BLaER1 treated with 17β-estradiol and CSF1 and Interleukin-3, amounts not matched to agents 10 nM and 100 nM (cell line): ENCODE data around the gene PPP3CA.
"Not testable (repeated sequence)": the region's sequence is repeated elsewhere in the genome, so short reads cannot be mapped to it uniquely, and the experiment has no call there.

Experiments
- H3K27ac ChIP-seq, 11 experiments: shearing (Covaris generic); formaldehyde crosslinking; 2 replicates each; pipeline ENCODE4 v1.8.1; 2022
- H3K27me3 ChIP-seq, 11 experiments: shearing (Covaris generic); formaldehyde crosslinking; 2 replicates each; pipeline ENCODE4 v1.8.1; 2022
- H3K36me3 ChIP-seq, 11 experiments: shearing (Covaris generic); formaldehyde crosslinking; 2 replicates each; pipeline ENCODE4 v1.8.1; 2022
- H3K4me1 ChIP-seq, 10 experiments: shearing (Covaris generic); formaldehyde crosslinking; 2 replicates each; pipeline ENCODE4 v1.8.1; 2022
- H3K4me2 ChIP-seq, 11 experiments: shearing (Covaris generic); formaldehyde crosslinking; 2 replicates each; pipeline ENCODE4 v1.8.1; 2022
- H3K4me3 ChIP-seq, 10 experiments: shearing (Covaris generic); formaldehyde crosslinking; 2 replicates each; pipeline ENCODE4 v1.8.1; 2022
- H3K9ac ChIP-seq, 11 experiments: shearing (Covaris generic); formaldehyde crosslinking; 2 replicates each; pipeline ENCODE4 v1.8.1; 2022
- H3K9me3 ChIP-seq, 11 experiments: shearing (Covaris generic); formaldehyde crosslinking; replicated peaks in 1 of 11; 2 replicates each; pipeline ENCODE4 v1.8.1; 2022
- H4K20me1 ChIP-seq, 11 experiments: shearing (Covaris generic); formaldehyde crosslinking; 2 replicates each; pipeline ENCODE4 v1.8.1; 2022
- Cebpa-rat ChIP-seq, 11 experiments: shearing (Covaris generic); IDR thresholded peaks; 2 replicates each; pipeline ENCODE4 v1.8.1; 2022

PPP3CA gene

DNA sequence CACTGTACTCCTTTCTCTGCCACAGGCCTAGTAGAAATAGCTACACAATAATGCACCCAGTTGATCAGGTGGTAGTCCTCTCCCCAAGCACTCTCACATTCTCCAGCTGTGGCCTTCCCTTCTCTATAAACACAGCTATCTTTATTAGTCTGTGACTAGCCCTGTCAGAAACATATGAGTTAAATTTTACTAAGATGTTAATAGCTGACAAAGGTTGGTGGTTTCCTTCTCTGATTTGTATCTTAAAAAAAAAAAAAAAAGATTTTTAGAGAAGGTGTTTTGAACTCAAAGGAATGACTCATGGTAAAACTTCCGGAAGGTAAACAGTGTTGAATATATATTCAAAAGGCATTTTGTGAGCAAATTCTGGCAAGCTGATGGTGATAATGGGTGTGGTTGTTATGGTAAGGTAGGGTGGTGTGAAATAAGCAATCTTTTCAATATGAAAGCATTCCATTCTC, 327.4 kb downstream of the PPP3CA start:
- Histone ChIP-seq H3K36me3 (peaks cover 5 to 30% (median 16%) of the 10 kb centered on the region in 11 experiments; a peak in 19 of 22 replicates), H3K9me3 (no peaks in the 10 kb centered on the region; a peak in 1 of 22 replicates), H3K27ac (peak overlapping the region in 3 of 11 experiments; percentile 17 to 43 (median 18); a peak in 4 of 22 replicates), H4K20me1 (no peaks in the 10 kb centered on the region), H3K4me1 (peaks cover 20 to 39% (median 35%) of the 10 kb centered on the region in 10 experiments), H3K9ac (no peak overlapping the region), H3K4me2 (peak overlapping the region in 7 of 11 experiments; percentile 32 to 77 (median 66); a peak in 9 of 22 replicates), H3K4me3 (no peak overlapping the region), H3K27me3 (no peaks in the 10 kb centered on the region)
- TF ChIP-seq Cebpa-rat (IDR thresholded peaks at IDR 0.05): no peak

DNA sequence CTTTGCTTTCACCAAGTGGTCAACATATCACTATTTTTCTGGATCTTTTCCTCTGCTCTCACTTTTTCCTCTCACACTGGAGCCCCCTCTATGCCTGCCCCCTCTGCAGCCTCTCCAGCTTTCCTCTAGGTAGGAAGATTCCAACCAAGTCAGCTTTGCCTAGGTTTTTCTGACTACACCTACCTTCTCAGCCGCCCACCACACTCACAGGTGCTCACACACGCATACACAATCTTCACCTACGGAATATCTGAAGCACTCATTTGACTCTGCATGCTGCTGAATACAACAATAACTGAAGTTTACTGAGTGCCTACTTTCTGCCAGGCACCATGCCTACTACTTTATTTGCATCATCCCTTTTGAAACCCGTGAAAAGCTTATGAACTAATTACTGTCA, 328.0 kb downstream of the PPP3CA start:
- peaks cover 20 to 39% (median 35%) of the 10 kb centered on the region in 10 experiments for H3K4me1 ChIP-seq
- no peak overlapping the region for H3K4me3 ChIP-seq
- H4K20me1 ChIP-seq: no peaks in the 10 kb centered on the region
- H3K27me3 ChIP-seq: no peaks in the 10 kb centered on the region
- no peak overlapping the region for H3K9ac ChIP-seq
- H3K9me3 ChIP-seq: no peaks in the 10 kb centered on the region; a peak in 1 of 22 replicates
- TF ChIP-seq Cebpa-rat (IDR thresholded peaks at IDR 0.05): no peak
- peak overlapping the region in 9 of 11 experiments; percentile 1 to 60 (median 18); a peak in 10 of 22 replicates for H3K27ac ChIP-seq
- peak overlapping the region; percentile 21 to 77 (median 48); a peak in 19 of 22 replicates for H3K4me2 ChIP-seq
- peaks cover 5 to 23% (median 16%) of the 10 kb centered on the region in 11 experiments; a peak in 19 of 22 replicates for H3K36me3 ChIP-seq

DNA sequence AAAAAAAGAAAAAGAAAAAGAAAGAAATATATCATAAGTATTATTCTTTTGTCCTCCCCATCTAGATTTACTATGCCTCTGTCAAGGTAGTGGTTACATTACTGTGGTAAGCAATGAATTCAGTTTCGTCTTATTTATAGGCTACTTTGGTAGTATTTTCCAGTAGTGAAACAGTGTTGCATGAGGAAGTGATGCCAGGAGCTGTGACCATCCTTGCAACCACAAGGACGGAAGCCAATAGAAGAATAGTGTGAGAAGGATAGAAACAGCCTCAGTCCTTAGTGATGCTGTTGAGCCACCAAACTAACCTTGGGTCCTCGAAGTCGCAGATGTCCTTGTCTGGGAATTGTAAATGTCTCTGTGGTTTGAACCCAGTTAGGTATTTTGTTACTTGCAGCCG, 328.5 kb downstream of the PPP3CA start:
- peaks cover 20 to 39% (median 35%) of the 10 kb centered on the region in 10 experiments for H3K4me1 ChIP-seq
- H3K4me3 ChIP-seq: no peak overlapping the region
- H3K9ac ChIP-seq: no peak overlapping the region
- peaks cover 5 to 18% (median 11%) of the 10 kb centered on the region in 11 experiments; a peak in 16 of 22 replicates for H3K36me3 ChIP-seq
- TF ChIP-seq Cebpa-rat (IDR thresholded peaks at IDR 0.05): no peak
- H3K9me3 ChIP-seq: no peaks in the 10 kb centered on the region; a peak in 1 of 22 replicates
- peak overlapping the region; percentile 21 to 77 (median 48); a peak in 19 of 22 replicates for H3K4me2 ChIP-seq
- H3K27me3 ChIP-seq: no peaks in the 10 kb centered on the region
- H4K20me1 ChIP-seq: no peaks in the 10 kb centered on the region
- peak overlapping the region in 8 of 11 experiments; percentile 1 to 60 (median 24); a peak in 10 of 22 replicates for H3K27ac ChIP-seq

DNA sequence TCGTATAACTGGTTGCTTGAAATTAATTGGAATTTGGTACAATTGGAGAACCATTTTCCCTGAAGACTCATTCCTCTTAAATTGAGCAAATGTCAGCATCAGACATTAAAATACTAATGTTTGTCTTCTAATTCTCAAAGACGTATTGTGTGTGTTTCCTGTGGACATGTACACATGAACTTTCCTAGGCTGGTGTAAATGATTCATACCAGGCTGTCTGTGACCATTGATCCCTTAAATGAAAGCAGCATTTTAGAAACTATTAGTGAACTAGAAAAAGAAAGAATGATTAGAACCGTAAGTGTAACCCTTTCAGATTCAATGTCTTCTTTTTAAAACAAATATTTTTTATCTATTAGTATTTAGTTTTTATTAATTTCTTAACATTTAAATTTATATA, 332.9 kb downstream of the PPP3CA start:
- no peak for TF ChIP-seq Cebpa-rat (IDR thresholded peaks at IDR 0.05)
- Histone ChIP-seq H3K27me3 (no peaks in the 10 kb centered on the region), H3K36me3 (no peaks in the 10 kb centered on the region), H3K4me2 (no peak overlapping the region), H3K9ac (no peak overlapping the region), H3K9me3 (no peaks in the 10 kb centered on the region; a peak in 1 of 22 replicates), H4K20me1 (no peaks in the 10 kb centered on the region), H3K27ac (no peak overlapping the region), H3K4me1 (peaks cover 7 to 20% (median 16%) of the 10 kb centered on the region in 10 experiments), H3K4me3 (no peak overlapping the region)

DNA sequence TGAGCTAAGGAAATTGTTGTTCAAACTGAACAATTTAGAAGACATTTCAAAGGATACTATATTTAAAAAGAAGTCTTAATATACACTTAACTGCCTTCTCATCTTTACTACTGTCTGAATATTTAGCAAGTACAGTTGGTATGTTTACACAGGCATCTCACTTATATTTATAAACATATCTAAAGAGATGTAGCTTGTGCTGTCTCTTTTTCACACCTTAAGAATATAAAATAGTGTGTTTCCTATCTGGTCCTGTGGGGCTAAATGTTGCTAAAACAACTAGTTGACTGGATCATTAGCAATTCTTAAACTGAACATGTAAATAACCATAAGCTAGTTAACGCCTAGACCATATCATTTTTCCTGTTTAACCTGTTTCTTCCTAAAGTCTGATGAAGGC, 336.3 kb downstream of the PPP3CA start:
- no peaks in the 10 kb centered on the region for H4K20me1 ChIP-seq
- H3K4me2 ChIP-seq: peak overlapping the region in 1 of 11 experiments; percentile 17; a peak in 1 of 22 replicates
- H3K9ac ChIP-seq: no peak overlapping the region
- peaks cover 0 to 13% (median 6%) of the 10 kb centered on the region in 10 experiments; a peak in 6 of 20 replicates for H3K4me1 ChIP-seq
- TF ChIP-seq Cebpa-rat (IDR thresholded peaks at IDR 0.05): no peak
- no peak overlapping the region for H3K27ac ChIP-seq
- no peak overlapping the region for H3K4me3 ChIP-seq
- no peaks in the 10 kb centered on the region for H3K36me3 ChIP-seq
- no peaks in the 10 kb centered on the region for H3K9me3 ChIP-seq
- no peaks in the 10 kb centered on the region for H3K27me3 ChIP-seq

DNA sequence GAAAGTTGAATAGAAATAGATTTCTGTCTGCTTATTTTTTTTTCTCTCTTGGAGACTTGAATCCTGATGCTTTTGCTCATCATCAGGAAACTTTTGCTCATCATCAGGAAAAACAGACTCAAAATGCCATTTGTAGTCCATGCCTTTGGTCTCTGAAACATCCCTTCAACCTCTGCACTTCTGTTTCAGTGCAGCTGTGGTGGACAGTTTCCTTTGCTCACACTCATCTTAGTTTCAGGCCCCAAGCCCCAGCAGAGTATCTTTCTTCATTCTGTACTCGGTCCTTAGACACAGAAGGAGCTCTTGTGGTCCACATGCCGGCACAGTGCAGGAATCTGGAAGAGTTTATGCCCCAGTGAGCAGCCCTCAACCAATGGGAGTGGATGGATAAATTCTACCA, 337.9 kb downstream of the PPP3CA start:
- TF ChIP-seq Cebpa-rat (IDR thresholded peaks at IDR 0.05): no peak
- Histone ChIP-seq H3K27me3 (no peaks in the 10 kb centered on the region), H3K9ac (no peak overlapping the region), H3K27ac (no peak overlapping the region), H3K4me2 (peak overlapping the region in 6 of 11 experiments; percentile 0 to 18 (median 7); a peak in 4 of 22 replicates), H3K36me3 (no peaks in the 10 kb centered on the region), H3K4me1 (peaks cover 0 to 13% (median 6%) of the 10 kb centered on the region in 10 experiments; a peak in 6 of 20 replicates), H3K4me3 (no peak overlapping the region), H3K9me3 (peaks cover 0 to 2% (median 0%) of the 10 kb centered on the region in 11 experiments; a peak in 1 of 22 replicates), H4K20me1 (no peaks in the 10 kb centered on the region)

DNA sequence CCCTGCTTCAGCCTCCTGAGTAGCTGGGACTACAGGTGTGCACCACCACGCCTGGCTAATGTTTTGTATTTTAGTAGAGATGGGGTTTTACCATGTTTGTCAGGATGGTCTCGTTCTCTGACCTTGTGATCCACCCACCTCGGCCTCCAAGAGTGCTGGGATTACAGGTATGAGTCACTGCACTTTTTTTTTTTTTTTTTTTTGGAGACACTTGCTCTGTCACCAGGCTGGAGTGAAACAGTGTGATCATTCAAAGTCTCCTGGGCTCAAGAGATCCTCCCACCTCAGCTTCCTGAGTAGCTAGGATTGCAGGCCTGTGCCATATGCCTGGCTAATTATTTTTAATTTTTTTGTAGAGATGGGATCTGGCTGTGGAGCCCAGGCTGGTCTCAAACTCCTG, 338.8 kb downstream of the PPP3CA start:
- no peak for TF ChIP-seq Cebpa-rat (IDR thresholded peaks at IDR 0.05)
- Histone ChIP-seq H3K36me3 (no peaks in the 10 kb centered on the region), H3K4me3 (no peak overlapping the region), H3K9me3 (peaks cover 0 to 4% (median 0%) of the 10 kb centered on the region in 11 experiments; a peak in 1 of 22 replicates), H4K20me1 (no peaks in the 10 kb centered on the region), H3K27ac (no peak overlapping the region), H3K4me1 (peaks cover 0 to 13% (median 6%) of the 10 kb centered on the region in 10 experiments; a peak in 6 of 20 replicates), H3K4me2 (no peak overlapping the region), H3K9ac (no peak overlapping the region), H3K27me3 (no peaks in the 10 kb centered on the region)

DNA sequence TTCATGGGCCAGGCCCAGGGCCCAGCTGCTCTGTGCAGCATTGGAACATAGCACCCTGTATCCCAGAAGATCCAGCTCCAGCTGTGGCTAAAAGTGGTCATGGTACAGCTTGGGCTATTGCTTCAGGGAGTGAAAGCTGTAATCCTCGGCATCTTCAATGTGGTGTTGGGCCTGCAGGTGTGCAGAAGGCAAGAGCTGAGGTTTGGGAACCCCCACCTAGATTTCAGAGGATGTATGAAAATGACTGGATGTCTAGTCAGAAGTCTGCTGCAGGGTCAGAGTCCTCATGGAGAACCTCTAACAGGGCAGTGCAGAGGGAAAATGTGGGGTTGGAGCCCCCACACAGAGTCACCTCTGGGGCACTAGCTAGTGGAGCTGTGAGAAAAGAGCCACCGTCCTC, 341.7 kb downstream of the PPP3CA start:
- Histone ChIP-seq H3K4me3 (no peak overlapping the region), H3K27me3 (no peaks in the 10 kb centered on the region), H4K20me1 (no peaks in the 10 kb centered on the region), H3K4me1 (peaks cover 0 to 13% (median 4%) of the 10 kb centered on the region in 10 experiments; a peak in 6 of 20 replicates), H3K27ac (no peak overlapping the region), H3K36me3 (no peaks in the 10 kb centered on the region), H3K9ac (no peak overlapping the region), H3K9me3 (peaks cover 0 to 4% (median 0%) of the 10 kb centered on the region in 11 experiments; a peak in 2 of 22 replicates), H3K4me2 (no peak overlapping the region)
- no peak for TF ChIP-seq Cebpa-rat (IDR thresholded peaks at IDR 0.05)

DNA sequence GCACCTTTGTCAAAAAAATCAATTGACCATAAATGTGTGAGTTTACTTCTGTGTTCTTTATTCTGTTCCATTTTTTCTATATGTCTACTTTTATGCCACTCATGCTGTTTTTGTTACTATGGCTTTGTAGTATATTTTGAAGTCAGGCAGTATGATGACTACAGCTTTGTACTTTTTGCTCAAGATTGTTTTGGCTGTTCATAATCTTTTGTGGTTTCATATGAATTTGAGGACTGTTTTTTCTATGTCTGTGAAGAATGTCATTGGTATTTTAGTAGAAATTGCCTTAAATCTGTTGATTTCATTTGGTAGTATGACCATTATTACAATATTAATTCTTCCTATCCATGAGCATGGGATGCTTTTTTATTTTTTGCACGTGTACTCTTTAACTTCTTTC, 346.8 kb downstream of the PPP3CA start:
- TF ChIP-seq Cebpa-rat (IDR thresholded peaks at IDR 0.05): no peak
- Histone ChIP-seq H4K20me1 (no peaks in the 10 kb centered on the region), H3K36me3 (no peaks in the 10 kb centered on the region), H3K27ac (no peak overlapping the region), H3K4me3 (no peak overlapping the region), H3K4me1 (no peaks in the 10 kb centered on the region), H3K4me2 (no peak overlapping the region), H3K27me3 (no peaks in the 10 kb centered on the region), H3K9ac (no peak overlapping the region), H3K9me3 (peaks cover 0 to 4% (median 0%) of the 10 kb centered on the region in 11 experiments; a peak in 2 of 22 replicates)

DNA sequence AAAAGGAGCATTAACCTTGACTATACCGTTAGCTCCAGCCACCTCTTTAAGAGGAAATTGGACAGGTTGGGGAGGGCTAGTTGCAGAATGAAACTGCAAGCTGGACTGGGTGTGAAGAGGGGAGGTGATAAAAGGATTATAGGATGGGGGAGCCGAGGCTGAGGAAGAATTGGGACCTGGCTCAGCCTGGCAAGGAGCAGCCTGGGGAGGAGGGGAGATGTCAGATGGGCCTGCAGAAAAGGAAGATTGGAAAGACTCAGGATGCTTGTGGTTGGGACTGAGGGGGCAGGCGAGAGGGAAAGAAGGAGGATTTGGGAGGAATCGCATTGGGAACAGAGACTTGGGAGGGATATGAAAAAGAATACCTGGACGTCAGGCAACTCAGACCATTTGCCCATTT, 351.7 kb downstream of the PPP3CA start:
- Histone ChIP-seq H4K20me1 (no peaks in the 10 kb centered on the region), H3K4me1 (no peaks in the 10 kb centered on the region), H3K36me3 (no peaks in the 10 kb centered on the region), H3K9ac (no peak overlapping the region), H3K4me3 (no peak overlapping the region), H3K27ac (no peak overlapping the region), H3K27me3 (no peaks in the 10 kb centered on the region), H3K4me2 (no peak overlapping the region), H3K9me3 (no peaks in the 10 kb centered on the region; a peak in 1 of 22 replicates)
- no peak for TF ChIP-seq Cebpa-rat (IDR thresholded peaks at IDR 0.05)

DNA sequence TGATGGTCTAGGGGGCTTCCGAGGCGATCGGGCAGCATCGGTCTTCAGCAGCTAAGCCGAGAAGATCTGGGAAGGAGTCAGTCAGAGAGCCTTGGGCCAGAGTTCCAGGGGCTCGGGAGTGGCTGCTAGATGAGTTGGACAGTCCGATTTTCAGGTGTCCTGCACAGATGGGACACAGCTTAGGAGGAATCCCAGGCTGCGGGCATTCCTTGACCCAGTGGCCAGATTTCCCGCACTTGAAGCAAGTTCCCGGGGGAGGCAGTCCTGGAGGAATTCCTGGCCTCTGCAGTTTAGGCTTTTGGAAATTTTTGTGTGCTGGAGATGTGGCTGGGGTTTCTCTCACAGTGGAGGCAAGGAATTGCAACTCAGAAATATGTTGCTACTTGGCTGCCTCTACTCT, 352.3 kb downstream of the PPP3CA start:
- H3K27me3 ChIP-seq, H4K20me1 ChIP-seq, H3K27ac ChIP-seq, H3K4me3 ChIP-seq, H3K4me2 ChIP-seq, H3K4me1 ChIP-seq, H3K9ac ChIP-seq, H3K36me3 ChIP-seq, H3K9me3 ChIP-seq: not testable (repeated sequence)

DNA sequence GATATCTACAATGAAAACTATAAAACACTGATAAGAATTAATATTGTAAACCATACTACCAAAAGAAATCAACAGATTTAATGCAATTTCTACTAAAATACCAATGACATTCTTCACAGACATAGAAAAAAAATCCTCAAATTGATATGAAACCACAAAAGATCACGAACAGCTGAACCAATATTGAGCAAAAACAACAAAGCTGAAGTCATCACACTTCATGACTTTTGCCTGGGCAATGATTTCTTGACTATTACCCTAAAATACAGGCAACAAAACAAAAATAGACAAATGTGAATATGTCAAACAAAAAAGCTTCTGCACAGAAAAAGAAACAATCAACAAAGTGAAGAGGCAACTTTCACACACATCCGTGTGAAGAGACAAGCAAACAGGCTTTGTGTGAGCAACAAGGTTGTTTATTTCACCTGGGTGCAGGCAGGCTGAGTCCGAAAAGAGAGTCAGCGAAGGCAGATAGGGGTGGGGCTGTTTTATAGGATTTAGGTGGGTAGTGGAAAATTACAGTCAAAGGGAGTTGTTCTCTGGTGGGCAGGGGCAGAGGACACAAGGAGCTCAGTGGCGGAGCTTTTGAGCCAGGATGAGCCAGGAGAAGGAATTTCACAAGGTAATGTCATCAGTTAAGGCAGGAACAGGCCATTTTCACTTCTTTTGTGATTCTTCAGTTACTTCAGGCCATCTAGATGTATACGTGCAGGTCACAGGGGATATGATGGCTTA, 355.8 kb downstream of the PPP3CA start:
- H3K9ac ChIP-seq, H4K20me1 ChIP-seq, H3K4me1 ChIP-seq, H3K36me3 ChIP-seq, H3K4me3 ChIP-seq, H3K27ac ChIP-seq, H3K27me3 ChIP-seq, H3K4me2 ChIP-seq, H3K9me3 ChIP-seq: not testable (repeated sequence)
